DMS 273 (cell line): Measurements from ENCODE around the gene TAB2.
"Not testable (repeated sequence)": the region's sequence is repeated elsewhere in the genome, so short reads cannot be mapped to it uniquely, and the experiment has no call there.

Experiments used
- DNase-seq: peaks from one replicate; lab custom pipeline; 2025; ENCODE audit not compliant: unreplicated experiment; lab: John Stamatoyannopoulos, UW

The TAB2 gene

GRCh38 chr6:149311766-149312165, 5.7 kb upstream of the TAB2 start:
- no peak for DNase-seq

GRCh38 chr6:149313070-149313469, 4.4 kb upstream of the TAB2 start:
- no peak for DNase-seq

GRCh38 chr6:149313861-149314260, 3.7 kb upstream of the TAB2 start:
- no peak for DNase-seq

- DNase-seq = peak; percentile 88
Measured at GRCh38 chr6:149314325-149314905, 3.1 kb upstream of the TAB2 start.

- DNase-seq = peak; percentile 64
Measured at GRCh38 chr6:149316108-149316727, 1.3 kb upstream of the TAB2 start.

GRCh38 chr6:149316740-149317643, 520 bp upstream of the TAB2 start:
- peak; percentile 97 for DNase-seq

GRCh38 chr6:149318581-149319286, 1.2 kb downstream of the TAB2 start:
- peak; percentile 48 for DNase-seq

- DNase-seq = no peak
Measured at GRCh38 chr6:149319422-149319821, 1.9 kb downstream of the TAB2 start.

- not testable (repeated sequence) for DNase-seq
Measured at GRCh38 chr6:149320016-149320415, 2.5 kb downstream of the TAB2 start.

- no peak for DNase-seq
Measured at GRCh38 chr6:149320796-149321195, 3.3 kb downstream of the TAB2 start.

GRCh38 chr6:149323353-149323752, 5.8 kb downstream of the TAB2 start:
- no peak for DNase-seq

- DNase-seq = no peak
Measured at GRCh38 chr6:149323925-149324324, 6.4 kb downstream of the TAB2 start.

- no peak for DNase-seq
Measured at GRCh38 chr6:149324428-149324827, 6.9 kb downstream of the TAB2 start.

GRCh38 chr6:149325648-149326236, 8.2 kb downstream of the TAB2 start:
- no peak for DNase-seq

GRCh38 chr6:149327638-149328037, 10.1 kb downstream of the TAB2 start:
- no peak for DNase-seq

GRCh38 chr6:149328083-149328482, 10.6 kb downstream of the TAB2 start:
- DNase-seq = no peak

GRCh38 chr6:149329529-149329928, 12.0 kb downstream of the TAB2 start:
- DNase-seq = no peak

- no peak for DNase-seq
Measured at GRCh38 chr6:149330133-149330532, 12.6 kb downstream of the TAB2 start.

- no peak for DNase-seq
Measured at GRCh38 chr6:149331043-149331807, 13.7 kb downstream of the TAB2 start.

- no peak for DNase-seq
Measured at GRCh38 chr6:149331871-149332270, 14.4 kb downstream of the TAB2 start.
